Mesenchymal stem cell (in vitro differentiated cells and primary cell): ENCODE results near the gene KRT4.
A peak's percentile ranks its signal among the peaks of the same experiment; 100 is the strongest.
"Not testable (repeated sequence)": the region's sequence is repeated elsewhere in the genome, so short reads cannot be mapped to it uniquely, and the experiment has no call there.

ENCODE experiments used
- DNase-seq: peaks from one replicate; pipeline ENCODE4 v3.0.0-alpha.2; 2013
- H2AFZ ChIP-seq: one replicate; pipeline ENCODE4 v1.6.1; 2013; ENCODE audit warnings: low read depth, mild to moderate bottlenecking, control low read depth, inconsistent platforms, low read length, moderate library complexity
- H2AK5ac ChIP-seq: 2 replicates; pipeline ENCODE4 v1.6.1; 2013; ENCODE audit warnings: low read length, moderate library complexity, mild to moderate bottlenecking, inconsistent platforms; ENCODE audit not compliant: severe bottlenecking
- H2BK120ac ChIP-seq: one replicate; pipeline ENCODE4 v1.6.1; 2013; ENCODE audit warnings: low read depth, mild to moderate bottlenecking, inconsistent platforms, low read length, moderate library complexity
- H2BK12ac ChIP-seq, 2 experiments: one replicate each; pipeline ENCODE4 v1.6.1; 2013; ENCODE audit warnings: inconsistent platforms in 2 of 2, low read length in 2 of 2, mild to moderate bottlenecking in 2 of 2, moderate library complexity in 2 of 2, control low read depth in 1 of 2
- H2BK15ac ChIP-seq: one replicate; pipeline ENCODE4 v1.6.1; 2013; ENCODE audit warnings: mild to moderate bottlenecking, low read depth, inconsistent platforms; ENCODE audit not compliant: poor library complexity, severe bottlenecking
- H2BK5ac ChIP-seq: 2 replicates; pipeline ENCODE4 v1.6.1; 2013; ENCODE audit warnings: low read depth, mild to moderate bottlenecking, low read length, control low read depth, inconsistent platforms; ENCODE audit not compliant: poor library complexity, severe bottlenecking
- H3K14ac ChIP-seq, 2 experiments: one replicate each; pipeline ENCODE4 v1.6.1; 2013; ENCODE audit warnings: inconsistent platforms in 2 of 2, low read length in 2 of 2, control low read depth in 1 of 2, mild to moderate bottlenecking in 1 of 2, moderate library complexity in 1 of 2
- H3K18ac ChIP-seq, 2 experiments: one replicate each; pipeline ENCODE4 v1.6.1; 2013; ENCODE audit warnings: inconsistent platforms in 2 of 2, low read length in 2 of 2, control low read depth in 1 of 2, low read depth in 1 of 2, mild to moderate bottlenecking in 1 of 2
- H3K23ac ChIP-seq, 2 experiments: one replicate each; pipeline ENCODE4 v1.6.1; 2013; ENCODE audit warnings: inconsistent platforms in 2 of 2, low read length in 2 of 2, mild to moderate bottlenecking in 2 of 2, moderate library complexity in 2 of 2, control low read depth in 1 of 2
- H3K27ac ChIP-seq: 2 replicates; pipeline ENCODE4 v1.5.1; 2013; ENCODE audit warnings: mild to moderate bottlenecking, moderate library complexity, low read length, control low read depth, inconsistent platforms; ENCODE audit not compliant: poor library complexity, severe bottlenecking
- H3K27me3 ChIP-seq, 2 experiments: 2 replicates each; pipeline versions ENCODE4 v1.6.1 to v1.7.0; 2013; ENCODE audit warnings: low read length in 2 of 2, mild to moderate bottlenecking in 2 of 2, moderate library complexity in 2 of 2, control low read depth in 1 of 2, inconsistent platforms in 1 of 2; ENCODE audit not compliant: control insufficient read depth in 1 of 2, insufficient read depth in 1 of 2
- H3K36me3 ChIP-seq, 2 experiments: 2 replicates each; pipeline versions ENCODE4 v1.6.1 to v1.7.0; 2013; ENCODE audit warnings: low read length in 2 of 2, control low read depth in 1 of 2, inconsistent platforms in 1 of 2, low read depth in 1 of 2, mild to moderate bottlenecking in 1 of 2; ENCODE audit not compliant: insufficient read depth in 2 of 2, control insufficient read depth in 1 of 2
- H3K4ac ChIP-seq, 2 experiments: one replicate each; pipeline ENCODE4 v1.6.1; 2013; ENCODE audit warnings: inconsistent platforms in 2 of 2, low read length in 2 of 2, mild to moderate bottlenecking in 2 of 2, moderate library complexity in 2 of 2, control low read depth in 1 of 2, low read depth in 1 of 2
- H3K4me1 ChIP-seq: 2 replicates; pipeline ENCODE4 v1.6.1; 2013; ENCODE audit warnings: low read depth, low read length, control low read depth; ENCODE audit not compliant: control insufficient read depth, insufficient read depth
- H3K4me2 ChIP-seq: 2 replicates; pipeline ENCODE4 v1.6.1; 2013; ENCODE audit warnings: low read length, mild to moderate bottlenecking, inconsistent platforms; ENCODE audit not compliant: poor library complexity, severe bottlenecking
- H3K4me3 ChIP-seq, 2 experiments: 2 replicates each; pipeline versions ENCODE4 v1.5.1 to v1.7.0; 2013; ENCODE audit warnings: low read length in 2 of 2, mild to moderate bottlenecking in 2 of 2, control low read depth in 1 of 2, low read depth in 1 of 2; ENCODE audit not compliant: insufficient read depth in 1 of 2
- H3K79me1 ChIP-seq: replicated peaks from 2 replicates; pipeline ENCODE4 v1.6.1; 2013; ENCODE audit warnings: mild to moderate bottlenecking, control low read depth, low read length, inconsistent platforms; ENCODE audit not compliant: poor library complexity, severe bottlenecking
- H3K9ac ChIP-seq: 2 replicates; pipeline ENCODE4 v1.7.0; 2013; ENCODE audit warnings: mild to moderate bottlenecking, low read length, moderate library complexity
- H3K9me3 ChIP-seq: 2 replicates; pipeline ENCODE4 v1.7.0; 2013; ENCODE audit warnings: mild to moderate bottlenecking, low read length; ENCODE audit not compliant: control insufficient read depth
- H4K8ac ChIP-seq: one replicate; pipeline ENCODE4 v1.6.1; 2013; ENCODE audit warnings: inconsistent platforms, mild to moderate bottlenecking, low read length, moderate library complexity
- H4K91ac ChIP-seq: one replicate; pipeline ENCODE4 v1.6.1; 2013; ENCODE audit warnings: mild to moderate bottlenecking, low read length, inconsistent platforms
- WGBS: methylation state at CpG from one replicate; pipeline ENCODE4 v1.1.7; 2013; ENCODE audit warnings: mixed read lengths; 5-methylcytosine and 5-hydroxymethylcytosine counted together

KRT4 gene

GRCh38 chr12:52796429-52796794 lies 17.5 kb downstream of the KRT4 start:
- Histone ChIP-seq H2AK5ac (no peak overlapping the region), H2BK12ac (no peak overlapping the region), H2AFZ (no peak overlapping the region), H3K4ac (no peak overlapping the region), H3K27ac (no peak overlapping the region), H3K36me3 (no peaks in the 10 kb centered on the region), H3K79me1 (no peaks in the 10 kb centered on the region), H2BK15ac (no peak overlapping the region), H2BK120ac (no peak overlapping the region), H3K23ac (no peak overlapping the region), H4K91ac (no peak overlapping the region), H3K4me2 (no peak overlapping the region), H2BK5ac (no peak overlapping the region), H3K18ac (no peak overlapping the region), H3K27me3 (peaks cover 8 to 22% of the 10 kb centered on the region in 2 experiments), H3K9ac (no peak overlapping the region), H3K9me3 (no peaks in the 10 kb centered on the region), H3K4me1 (peaks cover 8% of the 10 kb centered on the region), H4K8ac (no peak overlapping the region), H3K14ac (no peak overlapping the region), H3K4me3 (no peak overlapping the region)
- 95% methylated on average over 3 of the region's 3 CpGs for WGBS
- no peak for DNase-seq

DNA sequence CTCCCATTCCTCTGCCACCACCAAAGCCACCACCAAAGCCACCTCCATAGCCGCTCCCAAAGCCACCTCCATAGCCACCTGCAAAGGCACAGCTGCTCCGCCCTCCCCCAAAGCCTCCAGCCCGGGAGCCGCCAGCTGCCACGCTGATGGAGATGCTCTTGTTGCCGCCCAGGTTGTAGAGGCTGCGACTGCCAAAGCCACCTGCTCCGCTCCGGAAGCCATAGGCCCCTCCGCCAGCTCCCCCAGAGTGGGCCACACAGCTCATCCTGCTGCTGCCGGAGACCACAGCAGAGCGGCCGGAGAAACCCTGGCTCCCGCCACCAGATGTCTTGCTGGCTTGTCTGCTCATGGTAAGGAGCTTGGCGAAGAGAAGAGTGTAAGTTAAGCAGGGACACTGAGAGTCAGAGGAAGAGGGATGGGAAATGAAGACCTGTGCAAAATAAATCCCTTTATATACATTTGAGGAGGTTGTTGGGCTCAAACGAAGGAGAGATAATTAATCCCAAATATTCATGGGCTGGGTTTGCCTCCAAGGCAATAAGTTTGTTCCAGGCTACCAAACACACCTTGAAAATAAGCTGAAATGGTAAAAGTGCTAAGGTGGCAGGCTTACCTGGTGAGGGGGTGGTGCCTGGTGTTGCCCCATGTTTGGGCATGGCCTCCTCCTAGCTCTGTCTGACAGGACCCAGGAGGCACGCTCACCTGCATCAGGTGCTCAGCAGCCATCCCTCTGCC lies 18.1 kb downstream of the KRT4 start, which contains the start of gene KRT3:
Gene KRT3 (minus strand): TSS at position 424 of the 735 bp plus-strand sequence. CDS start 75 bp downstream, at position 349.
- no peak within 1 kb of the TSS for H2AK5ac ChIP-seq
- WGBS = 86% methylated on average over 17 of the region's 17 CpGs
- H2BK5ac ChIP-seq = no peak within 1 kb of the TSS
- H3K79me1 ChIP-seq = no peaks in the 10 kb centered on the region
- H3K4me1 ChIP-seq = peaks cover 8% of the 10 kb centered on the region
- H3K18ac ChIP-seq = no peak within 1 kb of the TSS
- no peak within 1 kb of the TSS for H3K9ac ChIP-seq
- H2AFZ ChIP-seq = no peak within 1 kb of the TSS
- no peak within 1 kb of the TSS for H3K4me3 ChIP-seq
- H2BK120ac ChIP-seq = no peak within 1 kb of the TSS
- no peak within 1 kb of the TSS for H4K8ac ChIP-seq
- no peak within 1 kb of the TSS for H3K23ac ChIP-seq
- DNase-seq = no peak
- no peak within 1 kb of the TSS for H3K14ac ChIP-seq
- no peaks in the 10 kb centered on the region for H3K36me3 ChIP-seq
- peaks cover 8 to 28% of the 10 kb centered on the region in 2 experiments for H3K27me3 ChIP-seq
- H3K9me3 ChIP-seq = no peaks in the 10 kb centered on the region
- no peak within 1 kb of the TSS for H2BK15ac ChIP-seq
- H4K91ac ChIP-seq = no peak within 1 kb of the TSS
- H3K4ac ChIP-seq = no peak within 1 kb of the TSS
- H2BK12ac ChIP-seq = no peak within 1 kb of the TSS
- H3K4me2 ChIP-seq = no peak within 1 kb of the TSS
- H3K27ac ChIP-seq = no peak within 1 kb of the TSS

- not testable (repeated sequence) for H3K18ac ChIP-seq, H2BK12ac ChIP-seq, H3K9ac ChIP-seq, H2BK5ac ChIP-seq, H4K91ac ChIP-seq, H3K4me2 ChIP-seq, H3K79me1 ChIP-seq, H3K4ac ChIP-seq, H2BK120ac ChIP-seq, H2BK15ac ChIP-seq, H3K14ac ChIP-seq, H3K4me3 ChIP-seq, H3K27ac ChIP-seq, DNase-seq, H3K9me3 ChIP-seq, H3K4me1 ChIP-seq, H3K23ac ChIP-seq, H2AFZ ChIP-seq, H4K8ac ChIP-seq, H2AK5ac ChIP-seq, H3K36me3 ChIP-seq
- peaks cover 8 to 33% of the 10 kb centered on the region in 2 experiments for H3K27me3 ChIP-seq
- 83% methylated on average over 2 of the region's 2 CpGs for WGBS
These were observed 18.6 kb downstream of the KRT4 start for GRCh38 chr12:52795332-52795674.

DNA sequence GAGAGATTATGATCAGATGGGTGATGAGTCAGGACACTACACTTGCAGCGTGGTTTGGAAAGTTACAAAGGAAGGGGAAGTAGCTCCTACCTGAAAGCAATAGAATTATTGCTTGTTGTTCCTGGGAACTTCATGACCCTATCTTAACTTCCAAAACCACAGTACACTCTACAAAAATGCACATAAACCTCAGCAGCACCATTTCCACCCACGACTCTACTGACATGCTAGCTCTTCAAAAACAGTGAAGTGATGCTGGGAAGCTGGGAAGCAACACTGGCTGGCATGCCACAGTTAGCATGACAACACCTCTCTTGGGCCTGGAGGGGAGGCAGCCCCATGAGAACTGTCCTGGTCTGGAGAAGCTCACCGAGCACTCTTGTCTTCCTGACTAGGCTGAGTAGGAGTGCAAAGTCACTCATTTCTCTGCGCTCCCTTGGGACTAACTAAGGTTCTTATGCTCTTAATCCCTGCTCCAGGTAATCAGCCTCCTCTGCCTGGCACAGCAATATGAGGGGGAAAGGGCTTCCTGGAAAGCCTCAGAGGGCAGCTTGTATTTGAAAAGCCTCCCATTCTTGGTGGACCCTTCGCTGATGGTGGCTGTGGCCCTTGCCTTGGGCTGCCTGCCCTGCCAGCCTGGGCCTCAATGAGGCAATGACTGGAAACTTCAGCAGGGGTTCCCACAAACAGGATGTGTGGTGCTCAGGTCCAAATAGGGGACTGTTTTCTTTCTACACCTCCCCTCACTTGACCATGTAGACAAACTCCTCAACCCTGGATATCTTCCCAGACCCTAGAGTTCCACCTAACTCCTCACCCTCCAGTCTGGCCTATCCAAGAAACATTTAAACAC lies 19.2 kb downstream of the KRT4 start:
- Histone ChIP-seq H2AFZ (no peak overlapping the region), H2AK5ac (no peak overlapping the region), H4K91ac (no peak overlapping the region), H3K9ac (no peak overlapping the region), H3K9me3 (no peaks in the 10 kb centered on the region), H3K27me3 (peaks cover 8 to 39% of the 10 kb centered on the region in 2 experiments), H3K4me1 (peaks cover 6% of the 10 kb centered on the region), H3K4me2 (no peak overlapping the region), H2BK120ac (no peak overlapping the region), H3K18ac (no peak overlapping the region), H3K4ac (no peak overlapping the region), H3K27ac (no peak overlapping the region), H2BK5ac (no peak overlapping the region), H3K79me1 (no peaks in the 10 kb centered on the region), H3K23ac (no peak overlapping the region), H4K8ac (no peak overlapping the region), H3K4me3 (no peak overlapping the region), H2BK12ac (no peak overlapping the region), H3K36me3 (no peaks in the 10 kb centered on the region), H2BK15ac (no peak overlapping the region), H3K14ac (no peak overlapping the region)
- DNase-seq = peak; percentile 6
- WGBS = 69% methylated on average over 4 of the region's 5 CpGs
